Sciatic nerve (tissue), 2 donors: Measurements from ENCODE around the gene MMP10. TPM values are rescaled to one million over a fixed set of nuclear protein-coding genes. Genes with fewer than 3 reads are reported as not detected.

Experiments used
- ATAC-seq: fragments of 200-7000 bp; cut with Tn5 transposase; one replicate; pipeline ENCODE4 v1.9.1; 2020; ENCODE audit warnings: mild to moderate bottlenecking, moderate library complexity
- DNase-seq: peaks from one replicate; pipeline ENCODE4 v3.0.0-alpha.2; 2020; ENCODE audit warnings: low spot score
- intact Hi-C: fragments of 100-400 bp; cut with DNase I; formaldehyde crosslinking; loops from one replicate; pipeline ENCODE4 v1.14.2; 2022
- total RNA-seq: library from RNA; stranded (reverse); fragmentation: NEBNext Ultra II Directional; extraction: Animal tissue kit (Norgen Biotek cat#: 25700); gene quantifications from one replicate; pipeline ENCODE4 v1.2.1, GENCODE V29; 2021
- donor health status: DM: no; HTN: no; CAD: no.
- donor health status: DM: no; HTN: no; CAD: no.

The MMP10 gene
- not detected for total RNA-seq

DNA sequence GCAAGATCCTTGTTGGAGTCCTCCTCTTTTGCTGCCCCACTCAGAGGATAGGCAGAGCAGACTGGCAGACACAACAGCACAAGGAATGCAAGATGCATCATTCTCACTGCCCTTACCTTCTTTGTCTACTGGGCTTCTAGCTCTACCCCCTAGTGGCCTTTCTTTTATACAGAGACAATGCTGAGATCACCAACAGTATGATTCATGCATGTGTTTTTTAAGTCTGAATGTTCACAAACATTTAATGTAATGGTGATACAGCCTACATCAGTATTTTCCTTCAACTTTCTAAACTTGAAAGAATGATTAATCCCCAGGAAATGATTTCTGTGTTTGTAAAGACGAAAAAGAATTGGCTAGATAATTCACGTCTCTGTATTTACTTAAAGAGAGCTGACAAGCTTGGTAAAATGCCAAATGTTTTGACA lies at the start of gene MMP10:
MMP10 (minus strand) TSS at position 138 of the 428 bp plus-strand sequence; CDS start at position 101, 37 bp downstream.
- intact Hi-C loops, result no loop called here
- DNase-seq (no peak), ATAC-seq (no peak)

DNA sequence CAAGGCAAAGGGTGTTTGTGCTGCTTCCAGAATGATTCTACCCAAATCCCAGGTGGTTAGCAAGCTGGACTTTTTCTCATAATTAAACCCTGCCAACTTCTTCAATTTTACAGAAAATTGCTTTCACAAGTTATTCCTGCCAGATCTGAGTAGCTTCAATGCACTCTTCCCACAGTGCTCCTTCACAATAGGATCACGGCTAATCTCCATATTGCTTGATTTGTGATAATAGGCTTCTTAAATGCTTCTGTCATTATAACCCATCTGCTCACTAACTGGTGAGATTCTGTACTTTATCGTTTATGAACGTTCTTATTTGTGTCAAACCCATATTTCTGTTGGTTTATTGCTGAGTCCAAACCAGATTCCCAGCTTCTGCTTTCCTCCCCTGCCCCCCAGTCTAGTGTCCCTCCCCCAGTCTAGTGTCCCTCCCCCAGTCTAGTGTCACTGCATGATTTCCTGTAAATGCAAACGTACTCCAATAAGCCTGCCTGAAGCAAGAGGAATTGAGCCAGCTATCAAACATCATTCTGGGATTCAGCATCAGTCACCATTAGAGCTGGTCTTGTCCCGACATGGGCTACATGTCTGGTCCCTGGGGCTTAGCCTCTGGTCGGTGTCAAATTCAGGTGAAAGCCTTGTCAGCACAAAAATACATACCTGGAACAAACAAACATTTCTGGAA lies 49.0 kb upstream of the MMP10 start:
- DNase-seq (no peak), ATAC-seq (no peak)
- intact Hi-C loops, result no loop called here

DNA sequence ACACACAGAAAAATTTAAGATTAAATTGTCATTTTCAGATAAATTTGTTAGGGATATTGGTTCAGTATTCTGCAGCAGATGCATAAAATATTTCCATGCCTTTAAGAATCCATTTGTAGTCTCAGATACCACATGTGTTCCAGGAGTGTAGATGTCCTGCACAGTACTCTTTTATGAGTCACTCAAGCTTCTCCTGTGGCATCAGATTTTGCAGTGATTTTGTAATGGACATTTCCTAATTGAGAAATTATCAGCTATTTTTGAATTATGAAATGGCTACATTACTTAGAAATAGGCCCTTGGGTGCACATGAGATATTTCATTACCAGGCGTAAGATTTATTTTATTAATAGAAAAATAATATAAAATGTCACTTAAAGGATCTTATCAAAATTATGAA lies 44.1 kb upstream of the MMP10 start:
- ATAC-seq (no peak), DNase-seq (no peak)
- intact Hi-C loops, result no loop called here

DNA sequence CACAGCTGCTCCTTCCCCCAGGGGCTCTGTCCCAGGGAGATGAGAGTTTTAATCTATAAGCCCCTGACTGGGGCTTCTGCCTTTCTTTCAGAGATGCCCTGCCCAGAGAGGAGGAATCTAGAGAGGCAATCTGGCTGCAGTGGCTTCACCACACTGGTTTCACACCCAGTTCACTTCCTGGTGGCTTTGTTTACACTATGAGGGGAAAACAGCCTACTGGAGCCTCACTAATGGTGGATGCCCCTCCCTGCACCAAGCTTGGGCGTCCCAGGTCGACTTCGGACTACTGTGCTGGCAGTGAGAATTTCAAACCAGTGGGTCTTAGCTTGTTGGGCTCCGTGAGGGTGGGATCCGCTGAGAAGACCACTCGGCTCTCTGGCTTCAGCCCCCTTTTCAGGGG lies 39.1 kb upstream of the MMP10 start:
- intact Hi-C loops, result no loop called here
- DNase-seq, result no peak
- ATAC-seq, result no peak

DNA sequence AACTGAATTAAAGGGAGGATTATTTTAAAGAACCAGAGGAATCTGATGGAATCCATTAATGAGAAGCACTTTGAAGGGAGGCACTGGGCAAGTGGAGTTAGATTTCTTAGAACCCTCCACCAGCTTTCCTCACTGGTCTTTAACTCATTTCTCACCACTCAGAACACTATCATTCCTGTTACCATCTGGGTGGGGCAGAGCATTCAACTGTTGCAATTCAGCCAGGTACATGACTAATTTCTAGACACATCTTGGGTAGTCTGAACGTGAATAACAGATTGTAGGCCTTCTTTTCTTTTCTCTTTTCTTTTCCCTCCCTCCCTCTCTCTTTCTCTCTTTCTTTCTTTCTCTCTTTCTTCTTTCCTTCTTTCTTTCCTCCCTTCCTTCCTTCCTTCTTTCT lies 33.1 kb upstream of the MMP10 start:
- intact Hi-C loops, result no loop called here
- no peak for ATAC-seq
- no peak for DNase-seq

DNA sequence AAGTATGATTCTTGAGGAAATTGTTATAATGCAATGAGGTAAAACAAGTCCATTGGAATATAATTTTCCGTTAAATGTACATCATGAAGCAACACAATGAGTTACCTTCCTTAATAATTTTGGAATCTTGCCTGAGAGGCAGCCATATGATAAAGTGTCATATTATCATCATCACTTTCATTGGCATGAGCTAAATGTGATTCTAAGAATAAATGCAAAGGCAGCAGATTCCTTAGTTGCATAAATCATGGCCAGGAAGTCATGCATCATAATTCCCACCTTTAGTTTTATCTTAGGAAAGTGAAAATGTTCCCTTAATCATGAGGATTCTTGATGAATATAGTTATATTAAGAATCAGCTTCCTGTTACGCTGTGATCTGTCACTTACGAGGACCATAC lies 31.8 kb upstream of the MMP10 start:
- intact Hi-C loops, result no loop called here
- ATAC-seq (no peak), DNase-seq (no peak)

DNA sequence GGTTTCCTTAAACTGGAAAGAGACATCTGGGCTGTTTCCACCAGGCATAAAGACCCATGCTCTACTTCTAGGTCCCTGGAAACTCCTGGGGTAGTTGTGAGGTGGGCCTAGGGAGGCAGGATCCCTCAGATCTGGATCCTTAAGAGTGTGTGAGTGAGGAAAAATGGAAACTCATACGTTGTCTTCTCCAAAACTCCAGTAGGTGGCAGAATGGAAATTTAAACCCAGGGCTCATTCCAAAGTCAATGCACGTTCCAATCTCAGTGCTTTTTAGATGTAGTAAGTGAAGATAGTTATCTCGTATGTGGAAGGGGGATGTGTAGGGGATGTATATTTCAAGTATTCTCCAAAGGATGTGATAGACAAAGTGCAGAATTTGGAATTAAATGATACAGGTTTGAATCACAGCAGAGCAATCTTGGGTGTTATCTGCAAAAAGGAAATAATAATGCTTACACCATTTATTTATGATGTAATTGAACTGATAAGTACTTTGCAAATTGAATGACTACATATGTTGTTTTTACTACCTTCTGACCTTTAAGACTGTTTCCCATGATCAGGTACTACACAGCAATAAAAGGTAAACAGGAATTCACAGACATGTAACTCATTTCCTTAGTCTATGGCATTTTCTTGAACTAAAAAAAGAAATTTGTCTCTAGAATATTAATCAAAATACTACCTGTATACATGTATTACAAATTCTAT lies 30.7 kb upstream of the MMP10 start:
- no peak for ATAC-seq
- DNase-seq, result no peak
- intact Hi-C loops, result no loop called here

DNA sequence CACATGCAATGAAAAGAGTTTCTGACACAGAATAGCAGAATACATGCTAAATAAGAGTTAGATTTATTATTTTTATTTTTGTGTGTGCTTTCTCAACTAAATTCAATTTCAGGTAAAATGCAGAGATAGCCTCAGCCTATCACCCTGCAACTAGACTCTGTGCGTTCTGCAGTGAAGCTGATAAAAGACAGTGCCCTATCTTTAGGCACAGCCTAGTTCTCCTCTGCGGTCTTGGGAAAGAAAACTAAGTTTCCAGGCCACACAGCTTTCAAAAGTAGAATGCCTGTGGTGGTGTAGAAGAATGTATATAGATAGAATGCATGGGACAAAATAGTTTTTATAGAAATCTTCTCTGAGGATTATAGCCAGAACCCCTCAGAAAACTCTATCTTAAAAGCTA lies 29.5 kb upstream of the MMP10 start:
- DNase-seq (no peak), ATAC-seq (no peak)
- intact Hi-C loops, result no loop called here

DNA sequence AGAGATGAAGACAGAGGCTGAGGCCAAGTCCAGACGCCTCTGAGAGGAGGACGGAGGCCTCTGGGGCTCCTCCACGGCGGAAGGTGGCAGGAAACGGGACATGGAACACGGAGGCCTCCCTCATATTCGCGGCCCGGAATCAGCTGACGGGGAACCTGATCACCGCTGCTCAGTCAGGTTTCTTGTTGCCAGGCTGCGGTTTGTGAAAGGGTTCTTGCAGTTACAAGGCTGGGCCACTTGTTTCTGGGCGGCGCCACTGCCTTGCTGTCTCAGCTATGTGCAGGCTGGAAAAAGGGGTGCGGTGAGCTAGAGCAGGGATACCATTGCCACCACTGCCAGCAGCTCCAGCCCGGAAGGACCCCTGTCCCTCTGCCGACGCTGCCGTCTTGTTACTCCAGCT lies 27.5 kb upstream of the MMP10 start:
- intact Hi-C loops, result no loop called here
- ATAC-seq, result peak; percentile 15
- DNase-seq, result no peak

DNA sequence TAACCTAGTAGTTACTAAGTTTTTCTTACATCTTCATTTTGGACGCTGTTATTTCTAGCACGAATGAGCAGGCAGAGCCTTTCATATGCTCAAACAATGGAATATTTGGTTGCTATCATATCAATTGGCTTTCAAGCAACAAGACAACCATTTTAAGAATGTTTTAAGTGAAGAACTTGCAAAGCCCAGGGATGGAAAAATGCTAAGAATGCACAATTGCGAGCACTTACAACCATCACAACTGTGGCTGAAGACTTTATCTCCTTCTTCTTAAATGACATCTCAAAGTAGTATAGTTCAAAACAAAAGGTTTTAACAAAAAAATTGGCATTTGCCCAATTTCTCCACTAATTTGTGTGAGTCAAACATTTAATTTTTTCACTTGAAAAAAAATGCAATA lies 25.9 kb upstream of the MMP10 start:
- DNase-seq (no peak), ATAC-seq (no peak)
- intact Hi-C loops, result no loop called here

DNA sequence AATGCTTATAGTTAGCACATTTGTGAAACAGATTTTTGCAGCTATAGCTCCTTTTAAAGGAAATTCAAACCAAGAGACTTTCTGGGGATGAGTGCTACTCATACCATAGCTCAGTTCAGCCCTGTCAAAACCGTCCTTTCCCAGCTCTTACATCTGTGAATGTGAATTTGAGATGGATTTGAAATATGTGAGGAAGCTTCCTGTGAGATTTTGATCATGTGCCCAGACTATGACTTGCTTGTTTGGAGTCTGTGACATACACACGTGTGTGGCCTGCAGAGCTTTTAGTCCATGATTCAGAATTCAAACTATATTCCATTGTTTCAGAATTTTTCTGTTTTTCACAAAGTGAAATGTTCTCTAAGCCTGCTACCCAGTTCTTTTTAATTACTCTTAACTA lies 21.9 kb upstream of the MMP10 start:
- intact Hi-C loops, result no loop called here
- ATAC-seq, result no peak
- no peak for DNase-seq

DNA sequence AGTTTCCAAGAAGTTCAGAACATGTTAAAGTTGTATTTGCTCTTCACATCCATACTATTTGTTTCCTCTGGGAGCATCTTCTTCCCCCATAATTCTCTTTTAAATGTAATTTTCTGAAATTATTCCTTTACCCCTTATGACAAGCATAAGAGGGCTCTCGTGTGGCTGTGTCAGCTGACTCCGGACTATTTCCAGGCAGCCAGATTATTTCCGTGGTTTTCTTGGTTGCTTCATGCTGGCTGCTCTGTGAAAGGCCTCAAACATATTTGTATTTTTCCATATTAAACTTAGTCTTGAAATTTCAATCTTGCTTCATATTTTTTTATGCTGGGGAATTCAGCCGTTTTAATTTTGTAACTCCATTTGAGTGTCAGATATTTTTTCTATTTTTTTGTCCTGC lies 20.3 kb upstream of the MMP10 start:
- no peak for DNase-seq
- intact Hi-C loops, result no loop called here
- ATAC-seq, result no peak

DNA sequence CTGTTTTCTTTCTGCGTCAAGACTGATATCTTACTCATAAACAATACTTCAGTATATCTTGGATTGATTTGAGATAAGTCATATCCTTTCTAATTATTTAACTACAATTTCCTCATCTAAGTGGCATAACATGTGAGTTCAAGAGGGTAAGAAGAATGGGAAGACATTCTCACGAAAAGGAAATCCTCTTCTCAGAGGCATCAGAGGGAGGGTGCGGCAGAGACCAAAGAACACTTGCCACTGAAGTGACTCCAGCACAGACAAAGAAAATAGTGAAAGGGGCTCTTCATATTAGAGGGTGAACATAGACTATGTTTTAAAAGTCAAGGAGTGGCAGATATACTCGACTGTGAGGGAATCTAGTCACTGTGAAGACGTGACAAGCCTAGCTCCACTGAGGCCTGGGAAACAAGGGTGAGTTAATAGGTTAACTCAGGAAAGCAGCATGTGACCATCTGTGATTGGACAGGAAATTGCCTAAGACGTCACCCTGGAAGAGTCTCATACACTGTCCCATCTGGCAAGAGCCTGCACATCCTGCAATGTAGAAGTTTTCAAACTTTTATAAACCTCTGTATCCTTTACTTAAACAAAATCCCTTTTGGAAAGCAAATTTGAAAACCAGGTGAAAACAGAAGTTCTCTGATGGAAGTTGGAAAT lies 19.4 kb upstream of the MMP10 start:
- DNase-seq, result no peak
- intact Hi-C loops, result no loop called here
- no peak for ATAC-seq

DNA sequence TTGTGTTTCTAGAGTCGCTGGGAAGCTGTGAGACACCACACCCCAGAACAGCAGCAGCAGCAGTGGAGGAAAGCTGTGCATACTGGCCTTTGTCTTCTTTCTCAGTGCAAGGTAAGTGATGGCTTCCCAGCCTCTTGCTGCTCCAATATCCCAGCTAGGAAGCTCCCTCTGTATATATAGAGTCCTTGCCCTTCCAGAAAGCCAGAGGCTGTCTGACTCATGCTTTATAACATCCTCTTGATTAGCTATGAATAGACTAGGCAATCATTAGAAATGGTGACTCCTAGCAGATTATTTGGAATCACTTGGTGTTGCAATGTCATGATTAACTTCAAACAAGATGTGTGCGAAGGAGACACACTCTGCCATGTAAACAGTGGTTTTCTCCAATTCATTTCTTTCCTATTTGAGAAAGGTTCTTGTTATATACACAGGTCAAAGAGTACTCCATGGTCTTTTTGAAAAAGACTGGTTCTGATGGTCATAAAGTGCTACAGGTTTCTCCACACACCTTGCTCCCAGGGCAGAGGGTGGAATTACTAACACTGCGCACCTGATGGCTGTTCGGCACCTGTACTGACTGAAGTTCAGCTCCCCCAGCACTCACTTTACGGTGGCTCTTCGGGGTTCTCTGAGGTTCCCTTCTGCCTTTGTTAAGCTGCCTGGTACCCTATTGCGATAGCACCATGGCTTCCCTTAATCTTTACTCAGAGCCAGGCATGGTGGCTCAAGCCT lies 17.8 kb upstream of the MMP10 start, which contains the start of gene MMP1:
MMP1 (minus strand) TSS at position 149 of the 735 bp plus-strand sequence; CDS start at position 81, 68 bp downstream.
- intact Hi-C loops, result no loop called here
- DNase-seq (no peak), ATAC-seq (no peak)

DNA sequence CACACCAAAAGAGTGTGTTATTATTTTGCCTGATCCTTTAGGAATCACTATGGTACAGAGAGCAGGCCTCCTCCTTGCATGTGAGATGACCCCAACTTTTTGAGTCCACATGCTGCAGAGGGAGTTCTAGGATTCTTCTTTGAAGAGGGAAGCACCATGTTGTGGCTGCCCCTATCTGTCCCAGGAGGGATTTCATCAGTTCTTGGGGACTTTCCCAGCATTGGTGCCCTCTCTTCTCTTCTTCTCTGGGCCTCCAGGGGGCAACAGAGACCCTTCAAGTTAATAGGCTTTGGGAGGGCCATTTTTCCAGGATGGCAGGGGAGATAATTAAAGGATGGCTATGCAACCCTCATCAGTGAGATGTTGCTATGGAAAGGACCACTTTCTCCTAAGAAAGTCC lies 14.0 kb upstream of the MMP10 start:
- DNase-seq (no peak), ATAC-seq (no peak)
- intact Hi-C loops, result no loop called here

DNA sequence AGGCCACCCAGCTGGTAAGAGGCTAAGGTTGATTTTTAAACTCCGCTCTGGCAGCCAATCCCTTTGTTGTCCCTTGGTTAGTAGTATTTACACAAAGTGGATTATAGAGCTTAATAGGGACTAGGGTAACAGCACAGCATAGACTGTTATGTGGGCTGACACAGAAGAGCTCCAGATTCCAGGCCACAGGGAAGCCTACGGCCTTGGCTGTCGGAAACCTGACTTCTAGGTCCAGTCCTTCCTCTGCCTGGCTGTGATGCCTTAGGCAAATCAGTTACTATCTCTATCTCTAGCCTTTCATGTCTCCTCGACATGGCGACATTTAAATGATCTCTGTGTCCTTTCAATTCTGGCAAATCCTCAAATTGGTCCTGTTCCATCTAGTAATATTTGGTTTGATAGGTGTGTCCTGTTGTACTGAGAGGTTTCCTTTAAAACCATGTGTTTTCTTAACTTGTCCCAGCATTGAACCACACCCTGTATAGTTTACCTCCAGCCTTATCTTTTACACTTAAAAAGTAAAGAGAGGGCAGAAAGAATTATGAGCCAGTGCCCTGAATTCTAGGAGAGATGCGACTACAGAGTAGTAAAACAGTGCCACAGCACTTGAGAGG lies 13.4 kb upstream of the MMP10 start:
- intact Hi-C loops, result no loop called here
- no peak for ATAC-seq

DNA sequence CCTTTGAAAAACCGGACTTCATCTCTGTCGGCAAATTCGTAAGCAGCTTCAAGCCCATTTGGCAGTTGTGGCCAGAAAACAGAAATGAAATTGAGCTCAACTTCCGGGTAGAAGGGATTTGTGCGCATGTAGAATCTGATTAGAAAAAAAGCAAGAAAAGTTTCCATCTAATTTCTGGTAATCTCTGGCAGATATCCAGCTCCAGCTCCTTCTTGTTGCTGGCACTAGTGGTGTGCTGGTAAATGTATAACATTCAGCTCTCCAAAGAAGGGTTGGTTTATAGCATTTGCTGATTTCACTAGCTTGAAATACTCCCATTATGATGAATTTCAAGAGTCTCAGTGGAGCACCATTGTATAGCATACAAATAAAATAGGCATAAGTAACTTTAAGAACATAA lies 12.2 kb upstream of the MMP10 start:
- DNase-seq (no peak), ATAC-seq (no peak)
- intact Hi-C loops, result no loop called here

More for the DNA sequence above, 13.4 kb upstream of the MMP10 start:
- DNase-seq, result no peak

DNA sequence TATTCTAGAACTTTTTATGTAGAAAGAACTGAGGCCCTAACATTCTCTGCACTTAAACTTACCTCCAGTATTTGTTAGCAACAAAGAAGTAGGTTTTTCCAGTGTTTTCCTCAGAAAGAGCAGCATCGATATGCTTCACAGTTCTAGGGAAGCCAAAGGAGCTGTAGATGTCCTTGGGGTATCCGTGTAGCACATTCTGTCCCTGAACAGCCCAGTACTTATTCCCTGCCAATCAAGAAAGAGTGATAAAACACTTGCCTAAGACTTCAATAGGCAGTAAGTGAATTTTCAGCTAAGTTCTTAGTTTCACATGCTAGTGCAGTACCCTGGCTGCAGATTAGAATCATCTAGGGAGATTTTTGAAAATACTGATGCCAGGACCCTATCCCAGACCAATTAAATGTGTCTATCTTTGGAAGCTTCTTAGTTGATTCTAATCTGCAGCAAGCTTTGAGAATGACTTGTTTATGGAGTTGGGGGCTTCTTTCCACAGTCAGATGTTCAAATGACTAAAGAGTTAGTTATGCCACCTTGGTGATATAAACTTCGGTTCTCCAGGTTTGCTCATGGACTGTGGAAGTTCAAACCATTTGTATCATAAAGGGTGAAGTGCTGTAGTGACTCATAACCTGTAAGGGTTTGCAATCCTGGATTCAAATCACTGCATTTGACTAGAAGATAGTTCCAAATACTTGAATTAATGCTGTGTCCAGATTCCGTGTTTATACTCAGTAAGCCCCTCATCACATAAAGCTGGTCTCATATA lies 11.0 kb upstream of the MMP10 start:
- intact Hi-C loops, result no loop called here
- no peak for DNase-seq
- no peak for ATAC-seq
